NB4 (cell line): ENCODE measurements around the gene TGFBR3L.

Experiments
- CTCF ChIP-seq: IDR thresholded peaks from one replicate; pipeline ENCODE4 v1.5.1; 2012; ENCODE audit warnings: low read depth, low read length
- MAX ChIP-seq: IDR thresholded peaks from 2 replicates; pipeline ENCODE4 v1.6.1; 2011; ENCODE audit warnings: low read depth, low read length
- POLR2A ChIP-seq: IDR thresholded peaks from 2 replicates; pipeline ENCODE4 v1.6.1; 2011; ENCODE audit warnings: mild to moderate bottlenecking; ENCODE audit not compliant: insufficient read length; ENCODE audit errors: extremely low read depth

GRCh38 chr19:7895565-7895964, 19.1 kb upstream of the TGFBR3L start:
- TF ChIP-seq POLR2A: no peak
- TF ChIP-seq MAX: no peak
- no peak for TF ChIP-seq CTCF
